BLaER1 (cell line): Measurements from ENCODE around the gene RHO.
"Not testable (repeated sequence)": the region's sequence is repeated elsewhere in the genome, so short reads cannot be mapped to it uniquely, and the experiment has no call there.

Source experiments
- H3K27ac ChIP-seq: shearing (Covaris generic); formaldehyde crosslinking; 2 replicates; pipeline ENCODE4 v1.8.1; 2022
- H3K27me3 ChIP-seq: shearing (Covaris generic); formaldehyde crosslinking; 2 replicates; pipeline ENCODE4 v1.8.1; 2022
- H3K36me3 ChIP-seq: shearing (Covaris generic); formaldehyde crosslinking; 2 replicates; pipeline ENCODE4 v1.8.1; 2022
- H3K4me1 ChIP-seq: shearing (Covaris generic); formaldehyde crosslinking; 2 replicates; pipeline ENCODE4 v1.8.1; 2022
- H3K4me2 ChIP-seq: shearing (Covaris generic); formaldehyde crosslinking; 2 replicates; pipeline ENCODE4 v1.8.1; 2022
- H3K4me3 ChIP-seq: shearing (Covaris generic); formaldehyde crosslinking; 2 replicates; pipeline ENCODE4 v1.8.1; 2022
- H3K9ac ChIP-seq: shearing (Covaris generic); formaldehyde crosslinking; 2 replicates; pipeline ENCODE4 v1.8.1; 2022
- H3K9me3 ChIP-seq: shearing (Covaris generic); formaldehyde crosslinking; 2 replicates; pipeline ENCODE4 v1.8.1; 2022
- H4K20me1 ChIP-seq: shearing (Covaris generic); formaldehyde crosslinking; 2 replicates; pipeline ENCODE4 v1.8.1; 2022
- Cebpa-rat ChIP-seq: shearing (Covaris generic); IDR thresholded peaks from 2 replicates; pipeline ENCODE4 v1.8.1; 2022

Gene RHO

DNA sequence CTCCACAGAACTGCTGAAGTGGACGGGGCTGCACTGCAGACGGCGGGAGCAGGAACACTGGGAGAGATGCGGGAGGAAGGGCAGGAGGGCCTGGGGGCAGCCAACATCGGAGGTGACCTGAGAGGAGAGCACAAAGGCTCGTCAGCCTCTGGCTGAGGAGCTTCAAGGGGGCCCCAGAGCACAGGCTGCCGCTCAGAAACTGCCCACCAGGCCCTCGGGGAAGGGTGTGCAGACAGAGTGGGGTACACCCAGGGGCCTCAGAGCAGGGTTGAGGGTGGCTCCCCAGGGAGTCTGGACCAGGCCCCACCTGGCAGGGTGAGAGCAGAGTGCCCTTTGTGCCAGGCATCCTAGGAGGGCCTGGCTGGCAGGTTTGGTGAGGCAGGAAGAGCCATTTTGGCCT is 14.7 kb upstream of the RHO start:
- H3K36me3 ChIP-seq: peaks cover 53% of the 10 kb centered on the region
- H3K9me3 ChIP-seq: no peaks in the 10 kb centered on the region
- H3K27me3 ChIP-seq: no peaks in the 10 kb centered on the region
- peaks cover 44% of the 10 kb centered on the region for H3K4me1 ChIP-seq
- H3K4me2 ChIP-seq: peak overlapping the region; percentile 40; the same call in 1 of the 2 replicates
- H3K9ac ChIP-seq: 0 out of 2 replicates have a peak overlapping the region, but pooled peaks have one; percentile 4
- H3K4me3 ChIP-seq: no peak overlapping the region
- H3K27ac ChIP-seq: peak overlapping the region; percentile 60
- no peaks in the 10 kb centered on the region for H4K20me1 ChIP-seq
- TF ChIP-seq Cebpa-rat: no peak

DNA sequence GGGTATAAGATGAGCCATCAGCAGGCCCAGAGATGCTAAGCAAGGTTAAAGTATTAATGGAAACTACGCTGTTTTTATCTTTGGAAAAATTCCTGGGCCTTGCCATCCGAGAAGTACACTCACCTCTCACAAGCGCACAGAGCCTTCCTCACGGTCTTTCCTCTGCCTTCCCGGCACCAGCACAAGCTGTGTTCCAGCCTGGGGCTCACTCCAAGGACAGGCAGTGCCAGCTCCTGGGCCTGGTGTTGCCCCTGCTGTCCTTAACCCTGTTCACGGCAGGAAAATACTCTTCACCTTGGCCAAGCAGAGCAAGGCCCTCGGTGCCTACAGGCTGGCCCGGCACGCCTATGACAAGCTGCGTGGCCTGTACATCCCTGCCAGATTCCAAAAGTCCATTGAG is 14.3 kb upstream of the RHO start:
- H3K4me1 ChIP-seq: peaks cover 44% of the 10 kb centered on the region
- no peaks in the 10 kb centered on the region for H4K20me1 ChIP-seq
- H3K27me3 ChIP-seq: no peaks in the 10 kb centered on the region
- H3K4me2 ChIP-seq: peak overlapping the region; percentile 40
- no peak overlapping the region for H3K4me3 ChIP-seq
- H3K9ac ChIP-seq: no peak overlapping the region
- H3K36me3 ChIP-seq: peaks cover 55% of the 10 kb centered on the region
- H3K9me3 ChIP-seq: no peaks in the 10 kb centered on the region
- peak overlapping the region; percentile 60 for H3K27ac ChIP-seq
- no peak for TF ChIP-seq Cebpa-rat

DNA sequence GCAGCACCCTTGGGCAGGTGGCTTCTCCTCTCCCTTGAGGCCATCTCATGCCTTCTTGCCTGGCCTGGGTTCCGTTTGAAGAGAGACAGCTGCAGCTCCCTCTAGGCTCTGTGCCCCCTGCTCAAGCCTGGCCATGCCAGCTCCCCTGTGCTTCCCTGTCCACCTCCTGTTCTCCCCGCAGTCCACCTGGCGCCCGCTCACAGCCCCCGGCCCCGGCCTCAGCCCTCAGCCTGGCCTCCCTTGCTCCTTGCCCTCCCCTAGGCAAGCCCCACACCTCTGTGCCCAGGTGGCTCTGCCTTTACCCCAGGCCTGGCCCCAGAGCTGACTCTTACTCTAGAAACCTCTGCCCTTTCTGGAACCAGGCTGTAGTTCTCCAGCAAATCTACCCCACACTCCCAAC is 13.9 kb upstream of the RHO start:
- H3K4me1 ChIP-seq: peaks cover 48% of the 10 kb centered on the region
- peaks cover 60% of the 10 kb centered on the region for H3K36me3 ChIP-seq
- no peaks in the 10 kb centered on the region for H4K20me1 ChIP-seq
- no peaks in the 10 kb centered on the region for H3K9me3 ChIP-seq
- peak overlapping the region; percentile 40 for H3K4me2 ChIP-seq
- H3K4me3 ChIP-seq: no peak overlapping the region
- no peak for TF ChIP-seq Cebpa-rat
- peak overlapping the region; percentile 60 for H3K27ac ChIP-seq
- H3K27me3 ChIP-seq: no peaks in the 10 kb centered on the region
- no peak overlapping the region for H3K9ac ChIP-seq

DNA sequence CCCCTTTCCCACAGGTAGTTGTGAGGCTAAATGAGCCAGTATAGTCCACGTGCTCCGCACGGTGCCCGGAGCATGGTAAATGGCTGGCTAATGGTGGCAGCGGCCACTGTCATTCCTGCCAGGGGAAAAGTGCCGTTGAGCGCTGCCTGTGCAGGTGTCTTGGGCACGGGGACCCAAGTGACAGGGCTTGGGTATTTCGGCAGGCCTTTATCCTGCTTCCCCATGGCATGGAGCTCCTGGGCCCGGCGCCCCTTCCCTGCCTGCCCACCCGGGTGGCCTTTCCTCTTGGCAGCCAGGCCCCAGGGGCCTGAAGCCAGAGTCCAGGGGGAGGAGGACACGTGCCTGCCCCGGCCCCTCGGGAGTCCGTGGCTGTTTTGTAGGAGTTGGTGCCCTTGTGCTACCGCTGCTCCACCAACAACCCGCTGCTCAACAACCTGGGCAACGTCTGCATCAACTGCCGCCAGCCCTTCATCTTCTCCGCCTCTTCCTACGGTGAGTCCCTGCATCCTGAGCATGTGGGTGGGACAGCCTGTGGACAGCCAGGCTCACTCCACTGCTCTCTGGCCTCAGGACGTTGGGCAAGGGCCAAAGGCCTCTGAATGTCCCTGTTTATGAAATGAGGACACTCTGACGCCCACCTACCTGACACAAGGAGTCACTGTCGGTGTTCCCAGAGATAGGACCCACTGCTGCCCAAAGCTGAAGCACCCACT is 13.2 kb upstream of the RHO start:
- not testable (repeated sequence) for H3K27ac ChIP-seq, H3K4me3 ChIP-seq, H3K9ac ChIP-seq, H3K9me3 ChIP-seq, H3K27me3 ChIP-seq, H4K20me1 ChIP-seq
- H3K4me2 ChIP-seq: peak overlapping the region; percentile 40; the same call in 1 of the 2 replicates
- H3K4me1 ChIP-seq: peaks cover 41% of the 10 kb centered on the region
- peaks cover 61% of the 10 kb centered on the region for H3K36me3 ChIP-seq

DNA sequence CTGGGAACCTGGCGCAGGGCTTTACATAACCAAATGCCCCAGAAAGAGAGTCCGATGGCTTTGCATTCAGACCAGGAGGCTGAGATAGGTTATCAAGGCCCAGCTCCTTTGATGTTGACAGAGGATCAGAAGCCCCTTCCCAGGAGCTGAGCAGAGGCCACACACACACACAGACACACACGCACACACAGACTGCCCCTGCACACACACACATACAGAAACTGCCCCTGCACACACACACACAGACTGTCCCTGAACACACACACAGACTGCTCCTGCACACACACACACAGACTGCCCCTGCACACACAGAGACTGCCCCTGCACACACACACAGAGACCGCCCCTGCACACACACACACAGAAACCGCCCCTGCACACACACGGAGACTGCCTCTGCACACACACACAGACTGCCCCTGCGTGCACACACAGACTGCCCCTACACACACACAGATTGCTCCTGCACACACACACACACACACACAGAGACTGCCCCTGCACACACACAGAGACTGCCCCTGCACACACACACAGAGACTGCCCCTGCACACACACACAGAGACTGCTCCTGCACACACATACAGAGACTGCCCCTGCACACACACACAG is 12.5 kb upstream of the RHO start:
- peaks cover 35% of the 10 kb centered on the region for H3K4me1 ChIP-seq
- not testable (repeated sequence) for H4K20me1 ChIP-seq, H3K9me3 ChIP-seq, H3K9ac ChIP-seq, H3K27ac ChIP-seq, H3K27me3 ChIP-seq, H3K4me3 ChIP-seq, H3K4me2 ChIP-seq
- peaks cover 61% of the 10 kb centered on the region for H3K36me3 ChIP-seq

DNA sequence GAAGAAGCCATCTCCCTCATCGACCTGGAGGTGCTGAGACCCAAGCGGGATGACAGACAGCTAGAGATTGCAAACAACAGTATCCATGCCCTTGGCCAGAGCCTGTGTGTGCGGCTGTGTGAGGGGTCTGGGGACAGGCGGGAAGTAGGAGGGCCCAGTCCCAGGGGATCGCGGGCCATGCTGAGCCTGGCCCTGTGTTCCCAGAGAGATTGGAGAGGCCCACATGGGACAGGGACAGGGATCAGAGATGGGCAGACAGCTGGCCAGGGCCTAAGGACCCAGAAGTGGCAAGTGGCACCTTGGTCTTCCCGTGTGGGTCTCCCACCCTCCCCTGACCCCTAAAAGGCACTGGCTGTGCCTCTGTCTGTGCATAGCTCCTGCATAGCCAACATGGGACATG is 10.9 kb upstream of the RHO start:
- H3K36me3 ChIP-seq: peaks cover 54% of the 10 kb centered on the region
- H4K20me1 ChIP-seq: no peaks in the 10 kb centered on the region
- H3K4me3 ChIP-seq: no peak overlapping the region
- H3K27ac ChIP-seq: no peak overlapping the region
- no peaks in the 10 kb centered on the region for H3K9me3 ChIP-seq
- no peaks in the 10 kb centered on the region for H3K27me3 ChIP-seq
- peaks cover 32% of the 10 kb centered on the region for H3K4me1 ChIP-seq
- no peak for TF ChIP-seq Cebpa-rat
- H3K4me2 ChIP-seq: no peak overlapping the region
- no peak overlapping the region for H3K9ac ChIP-seq

DNA sequence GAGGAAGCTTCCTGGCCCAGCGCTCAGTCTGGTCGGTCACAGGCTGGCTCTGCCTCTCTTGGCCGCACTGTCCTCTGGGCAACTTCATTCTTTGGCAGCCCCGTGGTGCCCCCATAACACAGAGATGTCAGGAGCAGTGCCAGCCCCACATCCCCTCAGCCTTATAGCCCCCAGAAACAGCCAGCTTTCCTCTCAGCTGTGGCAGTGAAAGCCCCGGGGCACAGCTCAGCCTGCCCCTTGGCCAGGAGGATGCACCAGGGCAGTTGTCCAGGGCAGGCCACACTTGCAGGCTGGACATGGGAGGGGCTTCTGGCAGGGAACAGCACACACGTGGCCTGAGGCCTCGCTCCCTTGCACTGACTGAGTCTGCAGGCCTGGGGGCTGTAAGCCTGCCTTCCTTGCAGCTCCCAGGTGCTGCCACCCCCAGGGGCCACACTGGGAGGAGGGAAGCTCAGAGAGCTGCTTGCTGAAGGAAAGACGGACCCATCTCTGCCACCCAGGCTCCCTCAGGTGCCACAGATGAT is 10.3 kb upstream of the RHO start:
- Histone ChIP-seq H3K4me2 (no peak overlapping the region), H3K27ac (no peak overlapping the region), H3K4me3 (no peak overlapping the region), H3K4me1 (peaks cover 33% of the 10 kb centered on the region), H3K36me3 (peaks cover 48% of the 10 kb centered on the region; the same call in 1 of the 2 replicates), H3K9ac (no peak overlapping the region), H3K27me3 (no peaks in the 10 kb centered on the region), H3K9me3 (no peaks in the 10 kb centered on the region), H4K20me1 (no peaks in the 10 kb centered on the region)
- TF ChIP-seq Cebpa-rat: no peak

DNA sequence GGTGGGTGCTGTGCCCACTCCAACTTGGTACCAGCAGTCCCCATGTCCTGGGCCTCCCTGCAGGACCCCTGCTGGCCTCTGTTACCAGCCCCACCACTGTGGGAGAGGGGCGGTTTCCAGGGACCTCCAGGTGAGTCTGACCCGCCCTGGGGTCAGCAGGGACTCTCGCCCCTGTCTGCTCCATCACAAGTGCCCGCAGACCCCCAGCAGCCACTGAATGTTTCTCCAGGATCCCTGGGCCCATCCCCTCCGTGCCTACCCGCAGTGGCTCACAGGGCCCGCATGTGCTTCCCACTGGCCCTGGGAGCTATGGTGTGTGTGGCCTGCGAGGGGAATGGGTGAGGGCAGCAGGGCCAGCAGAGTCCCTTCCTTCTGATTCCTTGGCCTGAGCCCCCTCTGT is 9.9 kb upstream of the RHO start:
- H3K27ac ChIP-seq: no peak overlapping the region
- peaks cover 36% of the 10 kb centered on the region for H3K4me1 ChIP-seq
- no peak overlapping the region for H3K4me3 ChIP-seq
- H3K27me3 ChIP-seq: no peaks in the 10 kb centered on the region
- H3K9ac ChIP-seq: no peak overlapping the region
- peaks cover 44% of the 10 kb centered on the region; the same call in 1 of the 2 replicates for H3K36me3 ChIP-seq
- H4K20me1 ChIP-seq: no peaks in the 10 kb centered on the region
- no peak overlapping the region for H3K4me2 ChIP-seq
- TF ChIP-seq Cebpa-rat: no peak
- no peaks in the 10 kb centered on the region for H3K9me3 ChIP-seq

DNA sequence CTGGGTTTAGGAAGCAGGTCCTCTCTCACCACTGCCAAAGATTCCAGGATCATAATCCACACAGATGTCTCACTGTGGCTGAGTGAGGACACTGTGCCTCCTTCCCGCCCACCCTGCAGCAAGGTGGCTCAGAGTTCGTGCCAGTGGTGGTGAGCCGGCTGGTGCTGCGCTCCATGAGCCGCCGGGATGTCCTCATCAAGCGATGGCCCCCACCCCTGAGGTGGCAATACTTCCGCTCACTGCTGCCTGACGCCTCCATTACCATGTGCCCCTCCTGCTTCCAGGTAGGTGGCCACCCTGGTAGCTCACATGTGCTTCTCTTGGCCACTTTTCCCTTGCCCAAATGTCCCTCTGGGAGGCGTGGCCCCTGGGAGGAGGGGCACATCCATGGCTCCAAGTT is 9.0 kb upstream of the RHO start:
- Histone ChIP-seq H3K27ac (no peak overlapping the region), H3K4me2 (no peak overlapping the region), H3K9me3 (no peaks in the 10 kb centered on the region), H3K4me1 (peaks cover 29% of the 10 kb centered on the region), H4K20me1 (no peaks in the 10 kb centered on the region), H3K9ac (no peak overlapping the region), H3K4me3 (no peak overlapping the region), H3K27me3 (no peaks in the 10 kb centered on the region), H3K36me3 (peaks cover 38% of the 10 kb centered on the region; the same call in 1 of the 2 replicates)
- no peak for TF ChIP-seq Cebpa-rat

DNA sequence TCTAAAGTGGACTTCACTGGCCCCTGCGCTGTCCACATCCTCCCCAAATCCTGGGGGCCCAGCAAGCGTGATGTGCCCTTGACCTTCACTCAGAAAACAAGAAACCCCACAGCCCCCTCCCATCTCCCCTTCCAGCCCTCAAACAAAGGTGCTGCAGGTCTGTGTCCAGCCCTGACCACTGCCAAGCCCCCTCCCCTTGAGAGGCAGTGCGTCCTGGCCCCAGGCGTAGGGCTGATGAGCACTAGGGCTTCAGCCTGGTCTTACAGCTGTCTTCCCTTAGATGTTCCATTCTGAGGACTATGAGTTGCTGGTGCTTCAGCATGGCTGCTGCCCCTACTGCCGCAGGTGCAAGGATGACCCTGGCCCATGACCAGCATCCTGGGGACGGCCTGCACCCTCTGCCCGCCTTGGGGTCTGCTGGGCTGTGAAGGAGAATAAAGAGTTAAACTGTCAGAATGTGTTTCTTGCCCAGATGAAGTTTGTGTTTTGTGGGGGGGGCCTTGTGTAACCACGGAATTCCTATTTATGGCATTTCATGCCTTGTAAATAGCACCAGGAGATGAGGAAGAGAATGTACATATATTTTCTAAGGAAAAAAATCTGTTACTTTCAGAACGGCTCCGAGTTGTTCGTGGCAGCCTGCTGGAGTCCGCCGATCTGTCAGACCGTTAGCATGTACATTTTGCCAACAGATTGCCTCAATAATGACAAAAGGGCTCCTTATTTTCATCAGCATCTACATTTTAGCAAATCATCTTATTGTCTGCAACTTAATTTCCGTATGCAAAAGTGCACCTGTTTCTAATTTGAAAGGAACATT is 8.3 kb upstream of the RHO start:
- no peak overlapping the region for H3K27ac ChIP-seq
- peaks cover 22% of the 10 kb centered on the region for H3K4me1 ChIP-seq
- H3K4me3 ChIP-seq: no peak overlapping the region
- no peaks in the 10 kb centered on the region for H3K9me3 ChIP-seq
- no peak for TF ChIP-seq Cebpa-rat
- peaks cover 37% of the 10 kb centered on the region; the same call in 1 of the 2 replicates for H3K36me3 ChIP-seq
- H3K9ac ChIP-seq: no peak overlapping the region
- no peaks in the 10 kb centered on the region for H3K27me3 ChIP-seq
- no peaks in the 10 kb centered on the region for H4K20me1 ChIP-seq
- no peak overlapping the region for H3K4me2 ChIP-seq
